Measurements from ENCODE around the gene ANKEF1.

ANKEF1 gene

GRCh38 chr20:10059006-10059405 is 24.2 kb downstream of the ANKEF1 start:
- no peaks in the 10 kb centered on the region for H3K4me1 ChIP-seq (ENCODE audit: control insufficient read depth in 1 of 2, insufficient read depth in 1 of 2, low read depth in 1 of 2, low read length in 1 of 2)
- H3K27me3 ChIP-seq = peaks cover 4% of the 10 kb centered on the region
- no peaks in the 10 kb centered on the region for H3K9me3 ChIP-seq
- TF ChIP-seq CTCF (IDR thresholded peaks at IDR 0.05) = no peak
- H3K4me3 ChIP-seq (ENCODE audit: low read depth in 1 of 2, low read length in 1 of 2) = no peak overlapping the region
- H3K27ac ChIP-seq = no peak overlapping the region
- H3K36me3 ChIP-seq = no peaks in the 10 kb centered on the region

- H3K27ac ChIP-seq = no peak overlapping the region
- TF ChIP-seq CTCF (IDR thresholded peaks at IDR 0.05) = no peak
These were observed 25.4 kb downstream of the ANKEF1 start for GRCh38 chr20:10060226-10060625.

GRCh38 chr20:10061641-10062040 is 26.9 kb downstream of the ANKEF1 start:
- H3K27ac ChIP-seq = no peak overlapping the region
- no peak for TF ChIP-seq CTCF (IDR thresholded peaks at IDR 0.05)
- H3K4me1 ChIP-seq (ENCODE audit: control insufficient read depth in 1 of 2, insufficient read depth in 1 of 2, low read depth in 1 of 2, low read length in 1 of 2) = no peaks in the 10 kb centered on the region
- no peak overlapping the region for H3K4me3 ChIP-seq (ENCODE audit: low read depth in 1 of 2, low read length in 1 of 2)
- H3K36me3 ChIP-seq = no peaks in the 10 kb centered on the region
- H3K27me3 ChIP-seq = peaks cover 4% of the 10 kb centered on the region
- H3K9me3 ChIP-seq = no peaks in the 10 kb centered on the region

More at GRCh38 chr20:10060226-10060625, 25.4 kb downstream of the ANKEF1 start:
- Histone ChIP-seq H3K4me1 (ENCODE audit: control insufficient read depth in 1 of 2, insufficient read depth in 1 of 2, low read depth in 1 of 2, low read length in 1 of 2) (no peaks in the 10 kb centered on the region), H3K36me3 (no peaks in the 10 kb centered on the region), H3K9me3 (no peaks in the 10 kb centered on the region), H3K27me3 (peaks cover 4% of the 10 kb centered on the region), H3K4me3 (ENCODE audit: low read depth in 1 of 2, low read length in 1 of 2) (no peak overlapping the region)

GRCh38 chr20:10063482-10063881 is 28.7 kb downstream of the ANKEF1 start:
- Histone ChIP-seq H3K4me1 (ENCODE audit: control insufficient read depth in 1 of 2, insufficient read depth in 1 of 2, low read depth in 1 of 2, low read length in 1 of 2) (no peaks in the 10 kb centered on the region), H3K36me3 (no peaks in the 10 kb centered on the region), H3K27me3 (peaks cover 4% of the 10 kb centered on the region), H3K9me3 (no peaks in the 10 kb centered on the region), H3K27ac (no peak overlapping the region), H3K4me3 (ENCODE audit: low read depth in 1 of 2, low read length in 1 of 2) (no peak overlapping the region)
- no peak for TF ChIP-seq CTCF (IDR thresholded peaks at IDR 0.05)

- Histone ChIP-seq H3K36me3 (no peaks in the 10 kb centered on the region), H3K4me1 (ENCODE audit: control insufficient read depth in 1 of 2, insufficient read depth in 1 of 2, low read depth in 1 of 2, low read length in 1 of 2) (no peaks in the 10 kb centered on the region), H3K27ac (no peak overlapping the region), H3K9me3 (no peaks in the 10 kb centered on the region), H3K4me3 (ENCODE audit: low read depth in 1 of 2, low read length in 1 of 2) (no peak overlapping the region), H3K27me3 (peaks cover 4% of the 10 kb centered on the region)
- TF ChIP-seq CTCF (IDR thresholded peaks at IDR 0.05) = no peak
These were observed 29.8 kb downstream of the ANKEF1 start for GRCh38 chr20:10064611-10065010.
